Measurements from ENCODE around the gene PAX7. TPM values are rescaled to one million over a fixed set of nuclear protein-coding genes. Genes with fewer than 3 reads are reported as not detected.

PAX7 gene
- total and polyA plus RNA-seq, 2 of the 4 experiments (the other 2 are of a cell fraction), result not detected

GRCh38 chr1:18646091-18646785 lies 15.6 kb downstream of the PAX7 start:
- Histone ChIP-seq H4K91ac (ENCODE audit: insufficient read depth, low read depth, low read length) (no peak overlapping the region), H3K56ac (ENCODE audit: extremely low read depth, insufficient read depth, low read length) (no peak overlapping the region), H3K4me3 (ENCODE audit: insufficient read depth, low read depth, low read length) (no peak overlapping the region), H3K9me3 (ENCODE audit: control insufficient read depth, insufficient read depth, low read length) (no peaks in the 10 kb centered on the region), H3K36me3 (ENCODE audit: control insufficient read depth, insufficient read depth, low read length) (no peaks in the 10 kb centered on the region), H2BK20ac (ENCODE audit: low read depth, low read length) (no peak overlapping the region), H4K20me1 (ENCODE audit: insufficient read depth, low read length) (no peaks in the 10 kb centered on the region), H3K4me2 (ENCODE audit: low read depth, low read length) (no peak overlapping the region), H2AFZ (replicated peaks; ENCODE audit: low read length, poor library complexity) (no peak overlapping the region), H3K23ac (ENCODE audit: low read depth, low read length) (no peak overlapping the region), H3K9me1 (ENCODE audit: insufficient read depth, low read length) (no peaks in the 10 kb centered on the region), H3K14ac (replicated peaks; ENCODE audit: low read depth, low read length) (no peak overlapping the region), H3K79me1 (ENCODE audit: low read depth in 1 of 2, low read length in 2 of 2) (no peaks in the 10 kb centered on the region), H3K4ac (ENCODE audit: low read depth, low read length) (no peak overlapping the region), H2BK5ac (ENCODE audit: low read depth, low read length, poor library complexity, severe bottlenecking) (no peak overlapping the region), H3K27ac (ENCODE audit: insufficient read depth, low read length) (no peak overlapping the region), H4K5ac (ENCODE audit: low read depth, low read length) (no peak overlapping the region), H2BK120ac (ENCODE audit: low read depth, low read length) (no peak overlapping the region), H4K8ac (ENCODE audit: low read depth in 2 of 2, low read length in 2 of 2) (no peak overlapping the region), H2BK15ac (ENCODE audit: low read depth, low read length) (no peak overlapping the region), H3K9ac (ENCODE audit: low read depth, low read length) (no peak overlapping the region), H2AK9ac (replicated peaks; ENCODE audit: low read depth, low read length, poor library complexity) (no peak overlapping the region), H3K27me3 (ENCODE audit: control insufficient read depth, insufficient read depth, low read length) (peaks cover 77% of the 10 kb centered on the region), H2AK5ac (ENCODE audit: low read depth, low read length) (no peak overlapping the region), H3K18ac (ENCODE audit: low read depth, low read length) (no peak overlapping the region), H3K4me1 (ENCODE audit: control insufficient read depth, insufficient read depth, low read length) (no peaks in the 10 kb centered on the region)
- dilution Hi-C loops (cut with HindIII; ENCODE audit: low sequenced_read_pairs, unreplicated experiment), result no loop called here
- ATAC-seq (ENCODE audit: low read depth), result peak; percentile 21; the same call in 1 of the 2 replicates
- ChIA-PET POLR2A (ENCODE audit: unreplicated experiment) (no interaction called here), CTCF (no interaction called here)
- no peak for DNase-seq
- TF ChIP-seq CTCF (conservative IDR thresholded peaks at IDR 0.05; ENCODE audit: low read depth, low read length) (no peak), USF2 (IDR thresholded peaks at IDR 0.05; ENCODE audit: low read depth, low read length) (no peak), ELK1 (IDR thresholded peaks at IDR 0.05; ENCODE audit: borderline replicate concordance, low read depth, low read length) (no peak), RCOR1 (IDR thresholded peaks at IDR 0.05; ENCODE audit: insufficient replicate concordance, low read length) (no peak), CEBPB (IDR thresholded peaks at IDR 0.05; ENCODE audit: low read depth, low read length) (no peak), MXI1 (IDR thresholded peaks at IDR 0.05; ENCODE audit: borderline replicate concordance, low read depth, low read length) (no peak), BHLHE40 (IDR thresholded peaks at IDR 0.05; ENCODE audit: low read depth, low read length) (no peak)
- whole genome bisulfite sequencing, 2 experiments (ENCODE audit: extremely low coverage in 2 of 2, insufficient read length in 1 of 2), result no CpG with 5 or more reads among the region's 35 CpGs
- in situ Hi-C loops (cut with MboI; ENCODE audit: low sequenced_read_pairs), result no loop called here
- BruUV-seq (replicated peaks), result no TSS peak
- intact Hi-C loops (cut with micrococcal nuclease), result no loop called here

Data from IMR-90 (cell line).